SK-N-MC (cell line): ENCODE results near the gene AKT1S1.

Experiments used
- DNase-seq: peaks from one replicate; pipeline ENCODE4 v3.0.0-alpha.2; 2011; ENCODE audit warnings: low read depth, low spot score
- H3K27ac ChIP-seq: fragments of 200-600 bp; sonication (generic); 2 replicates; pipeline ENCODE4 v1.5.1; 2016; ENCODE audit warnings: mixed run types
- H3K36me3 ChIP-seq: fragments of 200-600 bp; sonication (generic); 2 replicates; pipeline ENCODE4 v1.6.1; 2017; ENCODE audit warnings: antibody characterized with exemption, low read length, mixed read lengths; ENCODE audit not compliant: insufficient read depth
- H3K4me3 ChIP-seq: fragments of 200-600 bp; sonication (generic); 2 replicates; pipeline ENCODE4 v1.5.1; 2016
- H3K9ac ChIP-seq: fragments of 200-600 bp; sonication (generic); 2 replicates; pipeline ENCODE4 v1.8.0; 2017; ENCODE audit warnings: mixed run types, mixed read lengths; ENCODE audit not compliant: insufficient read length
- H3K9me3 ChIP-seq: fragments of 200-600 bp; sonication (generic); 2 replicates; pipeline ENCODE4 v1.6.1; 2017; ENCODE audit warnings: low read depth, mild to moderate bottlenecking, antibody characterized with exemption, low read length, moderate library complexity, mixed read lengths
- EZH2 ChIP-seq: fragments of 200-600 bp; sonication (generic); IDR thresholded peaks from one replicate; pipeline ENCODE4 v1.6.1; 2017; ENCODE audit warnings: antibody characterized with exemption
- FOXP2 ChIP-seq: optimal IDR thresholded peaks from 2 replicates; pipeline ENCODE3; 2011; ENCODE audit warnings: mild to moderate bottlenecking, moderate library complexity; ENCODE audit not compliant: insufficient read depth; ENCODE audit errors: extremely low read length, control extremely low read depth
- POLR2AphosphoS5 ChIP-seq: IDR thresholded peaks from 2 replicates; pipeline ENCODE4 v1.6.1; 2012; ENCODE audit warnings: mild to moderate bottlenecking, low read depth, low read length, borderline replicate concordance

The AKT1S1 gene

DNA sequence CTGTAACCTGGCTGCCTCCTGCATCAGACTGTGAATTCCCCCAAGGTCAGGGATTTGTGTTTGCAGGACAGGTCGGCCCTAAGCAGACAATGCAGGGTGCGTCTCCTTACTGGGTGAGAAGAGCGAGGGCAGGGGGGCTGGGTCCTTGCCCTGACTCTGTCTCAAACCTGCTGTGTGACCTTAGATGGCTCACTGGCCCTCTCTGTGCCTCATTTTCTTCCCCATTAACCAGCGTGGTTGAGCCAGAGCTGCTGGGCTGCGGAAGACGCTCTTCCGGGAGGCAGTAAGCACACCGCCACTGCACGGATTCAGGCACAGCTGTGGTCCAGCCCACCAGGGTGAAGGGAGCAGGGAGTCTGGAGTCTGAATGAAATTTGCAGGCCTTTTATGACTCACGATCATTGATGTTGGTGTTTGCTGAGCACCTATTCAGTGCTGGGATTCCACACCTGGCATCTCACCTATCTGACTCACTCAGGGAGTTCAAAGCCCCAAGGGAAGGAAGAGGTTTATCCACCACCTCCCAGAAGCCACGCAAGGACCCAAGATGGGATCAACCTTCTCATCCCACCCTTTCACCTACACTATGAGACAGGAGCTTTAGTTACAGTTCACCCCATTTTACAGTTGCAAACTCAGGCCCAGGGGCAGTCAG, 2.5 kb downstream of the AKT1S1 start:
- H3K27ac ChIP-seq, result no peak overlapping the region; the same call in 1 of the 2 replicates

DNA sequence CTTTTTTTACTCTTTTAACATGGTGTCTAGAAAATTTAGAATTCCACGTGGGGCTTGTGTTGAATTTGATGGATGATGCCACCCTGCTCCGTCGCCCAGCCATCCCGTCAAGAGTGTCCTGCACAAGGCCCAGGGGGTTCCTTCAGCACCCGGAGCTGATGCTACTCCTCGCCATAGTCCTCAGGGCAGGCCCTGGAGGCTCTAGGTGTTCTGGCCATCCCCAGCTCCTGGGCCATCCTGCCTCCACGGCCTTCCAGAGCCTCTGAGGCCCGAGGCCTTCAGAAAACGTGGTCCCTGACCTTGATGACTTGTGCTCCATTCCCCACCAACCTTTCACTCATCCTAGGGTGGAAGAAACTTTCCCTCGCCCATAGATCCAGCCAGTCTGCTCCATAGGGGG, 3.3 kb downstream of the AKT1S1 start:
- Histone ChIP-seq H3K27ac (no peak overlapping the region; the same call in 1 of the 2 replicates), H3K9ac (peak overlapping the region; percentile 20), H3K36me3 (peaks cover 8% of the 10 kb centered on the region), H3K9me3 (no peaks in the 10 kb centered on the region), H3K4me3 (no peak overlapping the region)
- no peak for DNase-seq
- no peak for TF ChIP-seq FOXP2
- TF ChIP-seq POLR2AphosphoS5, result no peak
- TF ChIP-seq EZH2, result no peak

More for the DNA sequence above, 2.5 kb downstream of the AKT1S1 start:
- Histone ChIP-seq H3K9me3 (no peaks in the 10 kb centered on the region), H3K36me3 (peaks cover 14% of the 10 kb centered on the region), H3K9ac (peak overlapping the region; percentile 100), H3K4me3 (no peak overlapping the region)
- DNase-seq, result no peak
- TF ChIP-seq EZH2 (no peak), FOXP2 (no peak), POLR2AphosphoS5 (no peak)

- H3K36me3 ChIP-seq, result peaks cover 8% of the 10 kb centered on the region
- TF ChIP-seq FOXP2 (no peak), EZH2 (no peak), POLR2AphosphoS5 (no peak)
- no peak overlapping the region for H3K9ac ChIP-seq
- DNase-seq, result no peak
- H3K27ac ChIP-seq, result no peak overlapping the region
- H3K9me3 ChIP-seq, result no peaks in the 10 kb centered on the region
- H3K4me3 ChIP-seq, result no peak overlapping the region
Measured at GRCh38 chr19:49873129-49873521, 4.0 kb downstream of the AKT1S1 start.

DNA sequence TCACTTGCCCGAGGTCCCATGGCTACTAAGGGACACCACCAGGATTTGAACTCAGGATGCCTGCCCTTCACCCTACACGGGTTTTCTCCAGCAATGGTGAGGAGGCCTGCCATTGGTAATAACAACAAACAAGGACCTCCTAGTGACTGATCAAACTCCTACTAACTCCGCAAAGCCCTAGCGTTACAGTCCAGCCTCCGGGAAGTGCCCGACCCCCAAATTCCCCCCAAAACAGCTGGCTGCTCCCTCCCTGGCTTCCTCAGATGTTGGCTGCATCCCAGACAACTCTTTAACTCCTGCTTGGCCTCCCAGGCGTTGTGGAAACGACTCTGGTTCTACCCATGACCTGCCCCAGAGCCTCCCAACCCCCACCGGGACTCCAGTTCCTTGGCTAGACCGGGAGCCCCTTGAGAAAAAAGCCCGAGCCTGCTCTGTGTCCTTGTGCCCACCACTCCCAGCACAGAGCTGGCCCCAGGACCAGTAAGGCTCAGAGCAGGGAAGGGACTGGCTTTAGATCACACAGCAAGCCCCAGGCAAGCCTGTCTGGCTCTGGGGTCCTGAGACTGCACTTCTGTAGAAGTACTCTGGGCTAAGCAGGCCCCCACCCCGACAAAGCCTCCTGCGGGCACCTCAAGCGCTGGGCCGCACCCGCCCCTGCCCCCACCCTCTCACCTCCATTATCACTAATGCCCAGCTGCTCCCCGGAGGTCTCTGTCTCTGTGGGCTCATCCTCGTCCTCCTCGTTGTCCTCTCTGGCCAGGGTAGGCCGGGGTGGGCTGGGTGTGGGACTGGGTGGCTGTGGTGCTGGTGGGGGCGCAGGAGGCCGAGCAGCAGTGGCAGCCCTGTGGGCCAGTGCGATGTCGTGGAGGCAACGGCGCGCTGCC, 4.7 kb downstream of the AKT1S1 start:
- Histone ChIP-seq H3K4me3 (no peak overlapping the region), H3K36me3 (peaks cover 8% of the 10 kb centered on the region), H3K9ac (no peak overlapping the region), H3K27ac (no peak overlapping the region), H3K9me3 (no peaks in the 10 kb centered on the region)
- TF ChIP-seq FOXP2, result no peak
- no peak for TF ChIP-seq EZH2
- TF ChIP-seq POLR2AphosphoS5, result no peak
- DNase-seq, result no peak

DNA sequence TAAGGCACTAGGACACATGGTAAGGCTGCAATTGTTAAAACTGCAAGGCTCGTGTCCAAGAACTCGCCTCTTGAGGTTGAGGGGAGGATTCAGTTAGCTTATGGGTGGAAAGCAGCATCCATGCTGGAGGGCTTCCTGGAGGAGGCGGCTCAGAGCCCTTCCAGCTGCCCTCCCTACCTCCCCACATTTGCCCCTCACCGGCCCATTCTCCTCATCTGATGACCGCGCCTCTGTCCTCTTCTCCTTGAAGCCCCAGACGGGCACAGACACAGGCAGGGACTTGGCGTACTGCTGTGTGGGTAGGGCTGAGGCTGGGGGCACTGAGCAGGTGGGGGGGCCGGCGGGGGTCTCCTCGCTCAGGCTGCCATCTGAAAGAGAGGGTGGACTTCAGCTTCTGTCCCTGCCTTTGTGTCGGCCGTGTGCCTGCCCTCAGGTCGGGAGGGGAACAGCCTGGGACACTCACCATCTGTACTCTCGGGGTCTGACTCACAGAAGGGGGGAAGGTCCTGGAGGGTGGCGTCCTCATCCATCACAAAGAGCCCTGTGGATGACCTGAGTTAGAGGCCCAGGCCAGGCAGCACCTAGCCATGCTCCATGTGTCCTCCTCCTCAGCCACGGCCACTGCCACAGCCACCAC, 5.7 kb downstream of the AKT1S1 start:
- no peak for TF ChIP-seq EZH2
- no peak for TF ChIP-seq POLR2AphosphoS5
- TF ChIP-seq FOXP2, result no peak
- no peak overlapping the region for H3K4me3 ChIP-seq
- H3K36me3 ChIP-seq, result peaks cover 8% of the 10 kb centered on the region
- peak overlapping the region; percentile 31; the same call in 1 of the 2 replicates for H3K27ac ChIP-seq
- no peaks in the 10 kb centered on the region for H3K9me3 ChIP-seq
- no peak overlapping the region for H3K9ac ChIP-seq
- DNase-seq, result no peak

GRCh38 chr19:49870309-49870901, 6.8 kb downstream of the AKT1S1 start:
- no peak for TF ChIP-seq EZH2
- no peak for TF ChIP-seq FOXP2
- no peak for TF ChIP-seq POLR2AphosphoS5
- Histone ChIP-seq H3K4me3 (peak overlapping the region; percentile 78), H3K27ac (no peak overlapping the region), H3K9me3 (no peaks in the 10 kb centered on the region), H3K9ac (peak overlapping the region; percentile 66), H3K36me3 (peaks cover 8% of the 10 kb centered on the region)
- DNase-seq, result no peak

GRCh38 chr19:49869484-49870308, 7.5 kb downstream of the AKT1S1 start:
- DNase-seq, result peak; percentile 100
- Histone ChIP-seq H3K27ac (no peak overlapping the region), H3K4me3 (peak overlapping the region; percentile 78), H3K36me3 (peaks cover 13% of the 10 kb centered on the region), H3K9me3 (no peaks in the 10 kb centered on the region), H3K9ac (peak overlapping the region; percentile 66)
- TF ChIP-seq FOXP2, result peak; percentile 23
- TF ChIP-seq EZH2, result no peak
- peak; percentile 83 for TF ChIP-seq POLR2AphosphoS5
